SK-N-SH treated with all-trans-retinoic acid at 6 μM for 48 hours (cell line): Measurements from ENCODE around the gene BAG3.

Experiments used
- ARNTL ChIP-seq: fragments of 450-650 bp; formaldehyde crosslinking; IDR thresholded peaks from 2 replicates; pipeline ENCODE4 v1.5.0; 2020; ENCODE audit warnings: low read depth, mild to moderate bottlenecking, moderate library complexity, borderline replicate concordance
- ESRRG ChIP-seq: fragments of 250-450 bp; sonication (Bioruptor Pico); IDR thresholded peaks from 2 replicates; pipeline ENCODE4 v1.6.1; 2021; ENCODE audit warnings: mild to moderate bottlenecking
- GLIS3 ChIP-seq: fragments of 250-450 bp; sonication (Bioruptor Pico); IDR thresholded peaks from 2 replicates; pipeline ENCODE4 v1.5.0; 2020; ENCODE audit warnings: mild to moderate bottlenecking, moderate library complexity
- ISL1 ChIP-seq: fragments of 250-450 bp; sonication (Bioruptor Pico); IDR thresholded peaks from 2 replicates; pipeline ENCODE4 v2.1.2; 2022; ENCODE audit warnings: mild to moderate bottlenecking, moderate library complexity
- OSR1 ChIP-seq: fragments of 250-450 bp; sonication (Bioruptor Pico); IDR thresholded peaks from 2 replicates; pipeline ENCODE4 v1.8.0; 2022; ENCODE audit warnings: moderate library complexity, mild to moderate bottlenecking, inconsistent platforms
- PATZ1 ChIP-seq: fragments of 250-450 bp; sonication (Bioruptor Pico); IDR thresholded peaks from 2 replicates; pipeline ENCODE4 v1.8.0; 2020; ENCODE audit warnings: mild to moderate bottlenecking, moderate library complexity, borderline replicate concordance
- POU6F1 ChIP-seq: fragments of 250-450 bp; sonication (Bioruptor Pico); IDR thresholded peaks from 2 replicates; pipeline ENCODE4 v1.8.0; 2021; ENCODE audit warnings: low read depth, mild to moderate bottlenecking, moderate library complexity, borderline replicate concordance
- RARB ChIP-seq: fragments of 250-450 bp; sonication (Bioruptor Pico); IDR thresholded peaks from 2 replicates; pipeline ENCODE4 v1.8.0; 2021; ENCODE audit warnings: mild to moderate bottlenecking, moderate library complexity
- TOX ChIP-seq: fragments of 250-450 bp; sonication (Bioruptor Pico); IDR thresholded peaks from 2 replicates; pipeline ENCODE4 v1.8.0; 2021; ENCODE audit warnings: mild to moderate bottlenecking, moderate library complexity, borderline replicate concordance
- TSHZ2 ChIP-seq: fragments of 250-450 bp; sonication (Bioruptor Pico); IDR thresholded peaks from 2 replicates; pipeline ENCODE4 v1.5.0; 2020; ENCODE audit warnings: mild to moderate bottlenecking, moderate library complexity
- ZC3H10 ChIP-seq: fragments of 250-450 bp; sonication (Bioruptor Pico); IDR thresholded peaks from 2 replicates; pipeline ENCODE4 v1.5.1; 2021; ENCODE audit warnings: mild to moderate bottlenecking, moderate library complexity
- ZFP30 ChIP-seq: fragments of 450-650 bp; formaldehyde crosslinking; IDR thresholded peaks from 2 replicates; pipeline ENCODE4 v1.5.0; 2022; ENCODE audit warnings: mild to moderate bottlenecking, moderate library complexity
- TF ChIP-seq, protein P1 (sequence below): fragments of 250-450 bp; sonication (Bioruptor Pico); IDR thresholded peaks from 2 replicates; pipeline ENCODE4 v1.5.1; 2020; ENCODE audit warnings: low read depth, mild to moderate bottlenecking, moderate library complexity

DNA sequence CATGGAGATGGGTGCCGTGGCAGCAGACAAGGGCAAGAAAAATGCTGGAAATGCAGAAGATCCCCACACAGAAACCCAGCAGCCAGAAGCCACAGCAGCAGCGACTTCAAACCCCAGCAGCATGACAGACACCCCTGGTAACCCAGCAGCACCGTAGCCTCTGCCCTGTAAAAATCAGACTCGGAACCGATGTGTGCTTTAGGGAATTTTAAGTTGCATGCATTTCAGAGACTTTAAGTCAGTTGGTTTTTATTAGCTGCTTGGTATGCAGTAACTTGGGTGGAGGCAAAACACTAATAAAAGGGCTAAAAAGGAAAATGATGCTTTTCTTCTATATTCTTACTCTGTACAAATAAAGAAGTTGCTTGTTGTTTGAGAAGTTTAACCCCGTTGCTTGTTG lies 25.9 kb downstream of the BAG3 start:
- TF ChIP-seq OSR1 (CRISPR knock-in tag) (no peak), ISL1 (CRISPR knock-in tag) (no peak), RARB (CRISPR knock-in tag) (no peak), GLIS3 (CRISPR knock-in tag) (no peak), TOX (CRISPR knock-in tag) (no peak), ARNTL (CRISPR knock-in tag) (no peak), POU6F1 (CRISPR knock-in tag) (no peak), PATZ1 (CRISPR knock-in tag) (no peak), ESRRG (no peak), ZC3H10 (CRISPR knock-in tag) (no peak), ZFP30 (no peak), TSHZ2 (no peak)
- TF ChIP-seq, protein P1, sequence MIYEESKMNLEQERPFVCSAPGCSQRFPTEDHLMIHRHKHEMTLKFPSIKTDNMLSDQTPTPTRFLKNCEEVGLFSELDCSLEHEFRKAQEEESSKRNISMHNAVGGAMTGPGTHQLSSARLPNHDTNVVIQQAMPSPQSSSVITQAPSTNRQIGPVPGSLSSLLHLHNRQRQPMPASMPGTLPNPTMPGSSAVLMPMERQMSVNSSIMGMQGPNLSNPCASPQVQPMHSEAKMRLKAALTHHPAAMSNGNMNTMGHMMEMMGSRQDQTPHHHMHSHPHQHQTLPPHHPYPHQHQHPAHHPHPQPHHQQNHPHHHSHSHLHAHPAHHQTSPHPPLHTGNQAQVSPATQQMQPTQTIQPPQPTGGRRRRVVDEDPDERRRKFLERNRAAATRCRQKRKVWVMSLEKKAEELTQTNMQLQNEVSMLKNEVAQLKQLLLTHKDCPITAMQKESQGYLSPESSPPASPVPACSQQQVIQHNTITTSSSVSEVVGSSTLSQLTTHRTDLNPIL (CRISPR knock-in tag) = no peak
